ENCODE results near the gene SECISBP2.

DNA sequence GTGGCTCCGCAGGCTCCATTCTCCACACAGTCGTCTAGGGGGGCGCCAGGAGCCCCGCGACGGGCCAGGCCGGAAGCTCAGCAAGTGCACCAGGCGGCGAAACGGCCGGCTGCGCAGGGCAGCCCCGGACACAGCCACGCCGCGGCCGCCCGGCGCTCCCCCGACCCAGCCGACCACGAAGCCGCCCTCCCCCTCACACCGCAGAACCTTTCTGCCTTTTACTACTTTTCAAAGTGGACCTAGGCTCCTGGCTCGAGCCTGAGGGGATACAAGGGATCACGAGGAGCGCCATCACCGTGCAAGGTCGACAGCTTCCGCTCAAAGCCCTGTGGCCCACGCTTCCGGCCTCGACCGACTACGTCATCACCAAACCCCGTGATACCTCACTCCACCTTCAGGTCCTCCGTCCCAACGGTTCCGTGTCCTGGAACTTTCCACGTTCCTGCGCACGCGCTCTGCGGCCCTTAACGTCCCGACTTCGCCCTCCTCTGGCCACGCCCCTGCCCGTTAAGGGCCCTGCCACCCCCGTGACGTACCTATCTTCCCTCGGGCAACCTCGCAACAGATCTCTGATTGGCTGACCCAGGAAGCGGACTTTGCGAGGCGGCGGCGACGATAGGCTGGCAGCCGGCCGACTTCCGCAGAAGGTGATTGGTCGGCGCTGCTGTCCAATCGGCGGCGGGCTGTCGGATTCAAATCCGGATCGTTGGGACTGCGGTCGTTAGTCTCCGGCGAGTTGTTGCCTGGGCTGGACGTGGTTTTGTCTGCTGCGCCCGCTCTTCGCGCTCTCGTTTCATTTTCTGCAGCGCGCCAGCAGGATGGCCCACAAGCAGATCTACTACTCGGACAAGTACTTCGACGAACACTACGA is 7.6 kb upstream of the SECISBP2 start, which contains the start of gene CKS2:
- TF ChIP-seq, protein P1, sequence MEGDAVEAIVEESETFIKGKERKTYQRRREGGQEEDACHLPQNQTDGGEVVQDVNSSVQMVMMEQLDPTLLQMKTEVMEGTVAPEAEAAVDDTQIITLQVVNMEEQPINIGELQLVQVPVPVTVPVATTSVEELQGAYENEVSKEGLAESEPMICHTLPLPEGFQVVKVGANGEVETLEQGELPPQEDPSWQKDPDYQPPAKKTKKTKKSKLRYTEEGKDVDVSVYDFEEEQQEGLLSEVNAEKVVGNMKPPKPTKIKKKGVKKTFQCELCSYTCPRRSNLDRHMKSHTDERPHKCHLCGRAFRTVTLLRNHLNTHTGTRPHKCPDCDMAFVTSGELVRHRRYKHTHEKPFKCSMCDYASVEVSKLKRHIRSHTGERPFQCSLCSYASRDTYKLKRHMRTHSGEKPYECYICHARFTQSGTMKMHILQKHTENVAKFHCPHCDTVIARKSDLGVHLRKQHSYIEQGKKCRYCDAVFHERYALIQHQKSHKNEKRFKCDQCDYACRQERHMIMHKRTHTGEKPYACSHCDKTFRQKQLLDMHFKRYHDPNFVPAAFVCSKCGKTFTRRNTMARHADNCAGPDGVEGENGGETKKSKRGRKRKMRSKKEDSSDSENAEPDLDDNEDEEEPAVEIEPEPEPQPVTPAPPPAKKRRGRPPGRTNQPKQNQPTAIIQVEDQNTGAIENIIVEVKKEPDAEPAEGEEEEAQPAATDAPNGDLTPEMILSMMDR (IDR thresholded peaks at IDR 0.05), result peak in 1 of 4 experiments; percentile 41
- peak; percentile 95 for TF ChIP-seq POLR2A (IDR thresholded peaks at IDR 0.05)
